ENCODE data around the gene KCTD6.

DNA sequence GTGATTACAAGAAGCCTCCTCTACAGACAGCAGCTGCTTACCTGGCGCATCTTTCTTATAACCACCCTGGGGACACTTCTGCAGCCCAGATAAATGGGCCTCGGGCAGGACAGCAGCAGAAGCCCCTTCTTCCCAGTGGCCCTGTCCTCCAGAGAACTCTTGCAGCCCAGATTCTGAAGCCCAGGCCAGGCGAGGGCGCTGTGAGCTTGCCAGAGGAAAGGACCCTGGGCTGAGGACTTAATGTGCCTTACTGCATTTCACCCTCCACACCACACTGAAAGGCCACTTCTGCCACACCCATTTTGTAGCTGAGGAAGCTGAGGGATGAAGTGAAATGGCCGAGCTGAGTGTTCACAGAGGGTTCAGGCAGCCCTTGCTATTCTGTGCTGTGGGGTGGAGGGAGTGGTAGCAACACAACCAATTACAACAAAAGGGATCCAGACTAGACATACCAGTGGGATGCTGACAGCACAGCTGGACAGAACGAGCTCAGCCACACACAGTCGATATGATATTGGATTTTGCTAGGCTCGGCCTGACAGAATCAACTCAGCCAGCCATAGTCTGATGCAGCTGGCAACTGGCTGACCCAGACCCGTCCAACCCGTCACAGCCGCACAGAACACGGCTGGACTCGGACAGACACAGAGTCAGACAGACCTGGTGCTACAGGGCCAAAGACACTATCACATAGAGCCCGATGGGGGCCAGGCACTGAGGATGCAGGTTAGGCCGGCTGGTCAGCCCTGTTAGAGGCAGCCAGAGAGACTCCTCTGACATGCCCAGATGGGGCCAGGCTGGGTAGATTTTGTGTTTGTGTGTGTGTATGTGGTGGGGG, 37.8 kb downstream of the KCTD6 start:
- TF ChIP-seq POLR2AphosphoS5 (IDR thresholded peaks at IDR 0.05; ENCODE audit: low read depth, low read length) = no peak
- TF ChIP-seq FOXP2 (optimal IDR thresholded peaks at IDR 0.05; ENCODE audit: borderline replicate concordance, extremely low read depth, extremely low read length, insufficient read depth) = no peak
